ENCODE measurements around the gene GRHPR. TPM values are rescaled to one million over a fixed set of nuclear protein-coding genes. Genes with fewer than 3 reads are reported as not detected.
"Not testable (repeated sequence)": the region's sequence is repeated elsewhere in the genome, so short reads cannot be mapped to it uniquely, and the experiment has no call there.

Gene GRHPR
- total RNA-seq, 1 experiment from 2014 or later: 111 TPM

DNA sequence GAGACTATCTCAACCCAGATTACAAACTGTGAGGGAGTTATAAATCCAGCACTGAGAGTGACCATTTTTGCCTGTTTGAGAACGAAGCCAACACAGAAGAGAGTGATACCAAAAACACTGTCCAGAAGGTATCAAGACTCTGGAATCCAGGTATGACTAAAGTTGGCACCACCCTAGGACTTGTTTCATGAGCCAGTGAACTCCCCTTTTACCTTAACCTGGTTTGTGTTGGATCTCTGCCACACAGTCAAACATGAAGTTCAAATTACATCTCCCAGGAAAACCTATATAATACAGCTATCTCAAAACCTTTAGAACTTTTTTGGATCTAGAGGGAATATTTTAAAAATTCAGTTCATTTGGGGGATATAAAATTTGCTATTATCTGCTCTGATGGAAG lies 31.3 kb downstream of the GRHPR start:
- H3K27me3 ChIP-seq: no peaks in the 10 kb centered on the region
- no peak for DNase-seq
- H3K9me3 ChIP-seq: no peaks in the 10 kb centered on the region
- H3K4me3 ChIP-seq: no peak overlapping the region
- peaks cover 2% of the 10 kb centered on the region for H3K36me3 ChIP-seq

- Histone ChIP-seq H3K4me3 (no peak overlapping the region), H3K27me3 (no peaks in the 10 kb centered on the region), H3K9me3 (no peaks in the 10 kb centered on the region), H3K36me3 (peaks cover 2% of the 10 kb centered on the region)
- DNase-seq: no peak
Observed at GRCh38 chr9:37454238-37454637, 31.7 kb downstream of the GRHPR start.

- DNase-seq: no peak
- peaks cover 2% of the 10 kb centered on the region for H3K36me3 ChIP-seq
- no peaks in the 10 kb centered on the region for H3K27me3 ChIP-seq
- H3K4me3 ChIP-seq: no peak overlapping the region
- H3K9me3 ChIP-seq: no peaks in the 10 kb centered on the region
Observed at GRCh38 chr9:37455884-37456647, 33.6 kb downstream of the GRHPR start.

DNA sequence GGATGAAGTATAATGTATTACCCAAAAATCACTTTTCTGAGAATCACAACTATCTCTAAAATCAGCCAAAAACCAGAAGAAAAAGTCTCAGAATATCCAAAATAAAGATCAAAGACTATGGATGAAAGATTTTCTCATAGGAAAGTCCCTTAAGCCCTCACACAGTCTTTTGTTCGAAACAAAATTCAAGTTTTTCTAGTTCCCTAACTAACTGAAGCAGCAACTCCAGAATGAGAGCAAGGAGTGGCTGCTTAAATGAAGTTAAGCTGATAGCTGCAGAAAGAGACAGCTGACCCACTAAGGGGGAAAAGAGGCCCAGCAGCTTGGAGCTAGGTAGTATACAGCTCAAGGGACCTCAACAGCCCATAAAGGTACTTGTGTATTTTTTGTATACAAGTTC lies 34.3 kb downstream of the GRHPR start:
- H3K36me3 ChIP-seq: peaks cover 2% of the 10 kb centered on the region
- no peak for DNase-seq
- H3K27me3 ChIP-seq: no peaks in the 10 kb centered on the region
- H3K4me3 ChIP-seq: no peak overlapping the region
- no peaks in the 10 kb centered on the region for H3K9me3 ChIP-seq

- Histone ChIP-seq H3K27me3 (no peaks in the 10 kb centered on the region), H3K4me3 (peak overlapping the region; percentile 86), H3K9me3 (no peaks in the 10 kb centered on the region), H3K36me3 (no peaks in the 10 kb centered on the region)
- DNase-seq: no peak
Observed at GRCh38 chr9:37464006-37464405, 41.5 kb downstream of the GRHPR start.

GRCh38 chr9:37464426-37465248 lies 42.1 kb downstream of the GRHPR start:
- Histone ChIP-seq H3K36me3 (no peaks in the 10 kb centered on the region), H3K27me3 (no peaks in the 10 kb centered on the region), H3K9me3 (no peaks in the 10 kb centered on the region), H3K4me3 (peak overlapping the region; percentile 86)
- DNase-seq: peak; percentile 70

- no peaks in the 10 kb centered on the region for H3K27me3 ChIP-seq
- H3K9me3 ChIP-seq: no peaks in the 10 kb centered on the region
- peak; percentile 96 for DNase-seq
- H3K36me3 ChIP-seq: no peaks in the 10 kb centered on the region
- peak within 1 kb of the TSS; percentile 86 for H3K4me3 ChIP-seq
Observed at GRCh38 chr9:37465249-37466036, 42.9 kb downstream of the GRHPR start, which contains the start of gene ZBTB5. Gene ZBTB5, minus strand, starts transcription at chr9:37465450. Its CDS starts 22,899 bp downstream, at chr9:37442551.

DNA sequence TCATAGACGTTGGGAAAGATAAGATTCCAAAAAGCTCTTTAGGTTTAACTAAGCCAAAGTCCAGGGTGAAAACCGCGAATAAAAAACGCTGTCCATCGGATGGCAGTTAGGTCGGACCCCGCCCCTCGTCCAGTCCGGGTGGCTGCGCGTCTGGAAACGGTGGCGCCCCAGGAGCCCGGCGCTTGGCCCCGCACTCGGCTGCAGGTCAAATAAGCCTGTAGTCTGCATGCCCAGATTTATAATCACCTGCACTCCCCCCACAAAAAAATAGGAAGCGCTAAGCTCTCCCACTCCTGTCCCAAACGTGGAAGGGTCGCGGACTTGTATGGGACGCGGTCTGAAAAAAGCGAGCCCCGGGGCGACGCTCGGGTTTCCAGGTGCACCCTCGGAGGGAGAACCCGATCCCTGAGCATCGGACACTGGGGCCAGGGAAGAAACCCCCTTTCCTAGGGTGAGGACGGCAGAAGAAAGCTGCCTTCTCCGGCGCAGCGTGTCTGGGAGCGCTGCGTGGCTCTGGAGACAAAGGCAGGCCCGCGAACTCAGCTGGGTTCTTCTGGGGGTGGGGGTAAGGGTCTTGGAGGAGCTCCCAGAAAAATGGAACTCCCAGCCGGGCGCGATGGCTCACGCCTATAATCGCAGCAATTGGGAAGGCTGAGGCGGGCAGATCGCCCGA lies 43.7 kb downstream of the GRHPR start:
- H3K27me3 ChIP-seq: no peaks in the 10 kb centered on the region
- peak; percentile 82 for DNase-seq
- H3K4me3 ChIP-seq: peak overlapping the region; percentile 86
- H3K9me3 ChIP-seq: no peaks in the 10 kb centered on the region
- H3K36me3 ChIP-seq: no peaks in the 10 kb centered on the region

GRCh38 chr9:37467530-37467929 lies 45.0 kb downstream of the GRHPR start:
- not testable (repeated sequence) for DNase-seq, H3K27me3 ChIP-seq, H3K9me3 ChIP-seq, H3K36me3 ChIP-seq, H3K4me3 ChIP-seq

DNA sequence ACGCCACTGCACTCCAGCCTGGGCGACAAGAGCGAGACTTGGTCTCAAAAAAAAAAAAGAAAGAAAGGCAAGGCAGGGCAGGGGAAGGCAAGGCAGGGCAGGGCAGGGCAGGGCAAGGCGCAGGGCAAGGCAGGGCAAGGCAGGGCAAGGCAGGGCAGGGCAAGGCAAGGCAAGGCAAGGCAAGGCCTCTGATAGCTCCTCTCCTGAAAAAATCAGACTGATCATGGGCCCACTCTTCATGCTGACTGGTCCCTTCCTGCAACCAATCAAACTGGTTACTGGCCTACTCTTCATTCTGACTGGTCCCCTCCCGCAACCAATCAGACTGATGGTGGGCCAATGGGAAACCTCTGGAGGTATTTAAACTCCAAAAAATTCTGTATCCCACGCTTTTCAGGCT lies 46.1 kb downstream of the GRHPR start:
- DNase-seq: no peak
- H3K9me3 ChIP-seq: no peaks in the 10 kb centered on the region; the same call in 1 of the 2 replicates
- H3K4me3 ChIP-seq: no peak overlapping the region
- no peaks in the 10 kb centered on the region for H3K36me3 ChIP-seq
- no peaks in the 10 kb centered on the region for H3K27me3 ChIP-seq

DNA sequence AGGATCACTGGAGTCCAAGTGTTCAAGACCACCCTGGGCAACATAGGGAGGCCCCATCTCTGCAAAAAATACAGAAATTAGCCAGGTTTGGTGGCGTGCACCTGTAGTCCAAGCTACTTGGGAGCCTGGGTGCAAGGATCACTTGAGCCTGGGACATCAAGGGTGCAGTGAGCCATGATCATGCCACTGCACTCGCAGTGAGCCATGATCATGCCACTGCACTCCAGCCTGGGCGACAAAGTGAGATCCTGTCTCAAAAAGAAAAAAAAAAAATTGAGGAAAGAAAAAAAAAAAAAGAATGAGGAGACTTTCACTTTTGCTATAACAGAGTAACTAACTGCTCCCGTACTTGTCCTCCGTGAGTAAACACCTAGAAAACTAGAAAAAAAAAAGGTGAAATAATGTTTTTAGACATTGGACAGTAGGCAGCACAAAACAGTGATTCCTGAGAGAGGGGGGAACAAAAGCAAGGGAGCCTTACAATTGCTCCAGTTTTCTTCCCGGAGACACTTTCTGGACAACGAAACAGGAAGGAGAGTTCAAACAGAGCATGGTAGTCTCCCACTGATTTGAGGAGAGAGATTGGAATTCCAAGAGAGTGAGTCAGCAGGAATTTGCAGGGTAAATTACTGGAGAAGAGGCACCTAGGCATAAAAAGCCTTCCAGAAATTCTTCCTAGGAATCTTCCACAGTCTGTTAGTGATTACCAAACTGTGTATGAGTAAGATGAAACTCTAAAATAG lies 49.6 kb downstream of the GRHPR start:
- DNase-seq: peak; percentile 31

DNA sequence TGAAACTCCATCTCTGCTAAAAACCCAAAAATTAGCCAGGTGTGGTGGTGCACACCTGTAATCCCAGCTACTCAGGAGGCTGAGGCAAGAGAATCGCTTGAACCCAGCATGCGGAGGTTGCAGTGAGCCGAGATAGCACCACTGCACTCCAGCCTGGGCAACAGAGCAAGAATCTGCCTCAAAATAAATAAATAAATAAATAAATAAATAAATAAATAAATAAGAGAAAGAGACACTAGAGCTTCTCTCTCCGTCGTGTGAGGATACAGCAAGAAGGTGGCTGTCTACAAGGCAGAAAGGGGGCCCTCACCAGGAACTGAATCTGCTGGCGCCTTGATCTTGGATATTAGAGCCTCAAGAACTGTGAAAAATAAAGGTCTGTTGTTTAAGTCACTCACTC lies 51.5 kb downstream of the GRHPR start:
- H3K4me3 ChIP-seq, H3K27me3 ChIP-seq, DNase-seq, H3K36me3 ChIP-seq, H3K9me3 ChIP-seq: not testable (repeated sequence)

More for the DNA sequence above, 49.6 kb downstream of the GRHPR start:
- Histone ChIP-seq H3K27me3 (no peaks in the 10 kb centered on the region), H3K36me3 (no peaks in the 10 kb centered on the region), H3K9me3 (peaks cover 5% of the 10 kb centered on the region), H3K4me3 (peak overlapping the region; percentile 26)

DNA sequence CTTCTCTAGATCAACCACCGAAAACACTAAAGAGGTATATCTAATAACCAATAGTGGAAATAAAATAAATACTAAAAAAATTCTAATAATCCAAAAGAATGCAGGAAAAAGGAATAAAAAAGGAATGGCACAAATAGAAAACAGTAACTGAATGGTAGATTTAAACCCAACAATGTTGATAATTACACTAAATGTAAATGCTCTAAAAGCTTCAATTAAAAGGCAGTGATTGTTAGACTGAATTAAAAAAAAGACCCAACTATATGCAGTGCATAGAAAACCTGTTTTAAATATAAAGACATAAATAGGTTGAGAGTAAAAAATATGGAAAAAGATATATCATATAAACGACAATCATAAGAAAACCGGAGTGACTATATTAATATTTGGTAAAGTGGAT lies 51.9 kb downstream of the GRHPR start:
- no peaks in the 10 kb centered on the region for H3K27me3 ChIP-seq
- no peaks in the 10 kb centered on the region for H3K36me3 ChIP-seq
- no peak for DNase-seq
- H3K4me3 ChIP-seq: no peak overlapping the region
- H3K9me3 ChIP-seq: peaks cover 5% of the 10 kb centered on the region

- Histone ChIP-seq H3K9me3 (peaks cover 5% of the 10 kb centered on the region), H3K27me3 (no peaks in the 10 kb centered on the region), H3K4me3 (no peak overlapping the region), H3K36me3 (no peaks in the 10 kb centered on the region)
- DNase-seq: no peak
Observed at GRCh38 chr9:37476930-37477329, 54.4 kb downstream of the GRHPR start.

DNA sequence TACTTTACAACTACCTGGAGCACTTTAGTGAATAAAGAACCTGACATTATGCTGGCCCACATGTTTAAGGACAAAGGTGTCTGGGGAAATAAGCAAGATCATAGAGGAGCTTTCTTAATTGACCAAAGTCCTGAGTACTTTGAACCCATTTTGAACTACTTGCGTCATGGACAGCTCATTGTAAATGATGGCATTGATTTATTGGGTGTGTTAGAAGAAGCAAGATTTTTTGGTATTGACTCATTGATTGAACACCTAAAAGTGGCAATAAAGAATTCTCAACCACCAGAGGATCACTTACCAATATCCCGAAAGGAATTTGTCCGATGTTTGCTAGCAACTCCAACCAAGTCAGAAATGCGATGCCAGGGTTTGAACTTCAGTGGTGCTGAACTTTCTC lies 54.9 kb downstream of the GRHPR start:
- not testable (repeated sequence) for H3K4me3 ChIP-seq, H3K27me3 ChIP-seq, DNase-seq, H3K36me3 ChIP-seq, H3K9me3 ChIP-seq
